ENCODE data around the gene EFNA2.
"Not testable (repeated sequence)": the region's sequence is repeated elsewhere in the genome, so short reads cannot be mapped to it uniquely, and the experiment has no call there.

EFNA2 gene

DNA sequence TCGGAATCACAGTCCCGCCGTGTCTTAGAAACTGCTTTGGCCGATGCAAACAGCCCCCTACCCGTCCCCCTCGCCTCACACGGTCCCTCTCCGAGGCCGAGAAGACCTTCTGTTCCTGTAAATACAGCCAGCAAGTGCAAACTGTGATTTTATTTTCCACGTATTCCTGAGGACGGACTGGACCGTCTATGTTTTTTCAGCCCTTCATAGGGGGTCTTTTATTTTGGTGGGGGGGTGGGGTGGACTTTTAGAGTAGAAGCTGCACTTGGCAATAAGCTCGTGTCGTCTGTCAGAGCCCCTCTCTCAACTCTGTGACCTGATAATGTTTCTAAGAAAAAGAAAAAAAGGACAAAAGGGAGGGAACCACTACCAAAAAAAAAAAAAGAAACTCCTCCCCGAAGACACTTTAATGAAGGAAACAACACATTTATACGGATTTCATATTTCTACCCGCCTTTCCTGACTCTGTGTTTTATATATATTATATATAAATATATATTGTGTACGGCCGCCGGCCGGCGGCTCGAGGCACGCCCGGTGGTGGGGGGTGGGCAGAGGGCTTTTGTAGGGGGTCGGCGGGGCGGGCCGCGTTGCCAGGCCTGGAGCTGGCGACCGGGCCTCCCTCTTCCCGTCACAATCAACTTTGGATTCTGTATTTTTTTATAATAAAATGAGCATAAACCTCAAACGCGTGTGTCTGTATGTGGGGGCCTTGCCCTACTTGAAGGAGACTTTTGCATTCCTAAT is 15.2 kb downstream of the EFNA2 start:
- DNase-seq: no peak

DNA sequence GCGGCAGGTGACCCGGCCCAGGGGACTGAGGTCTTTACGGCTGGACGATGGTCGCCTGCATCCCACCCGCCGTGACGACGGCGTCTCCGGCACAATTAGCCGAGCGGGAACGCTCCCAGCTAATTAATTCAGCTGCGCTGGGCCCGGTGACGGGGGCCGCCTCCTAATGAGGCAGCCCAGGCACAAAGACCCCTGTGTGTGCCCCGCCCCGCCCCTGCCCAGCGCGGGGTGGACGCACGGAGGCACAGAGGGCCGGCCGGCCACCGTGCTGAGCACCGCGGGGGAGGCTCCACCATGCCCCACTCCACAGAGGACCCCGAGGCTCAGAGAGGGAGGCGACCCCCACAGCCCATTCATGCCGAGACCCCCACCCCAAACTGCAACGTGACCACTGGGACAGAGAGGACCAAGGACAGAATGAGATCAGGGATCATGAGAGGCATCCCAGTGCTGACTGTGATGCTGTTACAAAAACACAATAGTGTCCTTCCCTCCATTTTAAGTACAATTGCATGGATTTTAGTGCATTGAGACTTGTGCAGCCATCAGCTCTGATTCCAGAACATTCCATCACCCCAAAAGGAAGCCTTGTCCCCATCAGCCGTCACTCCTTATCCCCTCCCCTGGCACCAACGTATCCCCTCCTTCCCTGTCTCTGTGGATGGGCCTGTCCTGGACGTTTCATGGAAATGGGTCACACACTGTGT is 17.0 kb downstream of the EFNA2 start:
- DNase-seq: no peak

DNA sequence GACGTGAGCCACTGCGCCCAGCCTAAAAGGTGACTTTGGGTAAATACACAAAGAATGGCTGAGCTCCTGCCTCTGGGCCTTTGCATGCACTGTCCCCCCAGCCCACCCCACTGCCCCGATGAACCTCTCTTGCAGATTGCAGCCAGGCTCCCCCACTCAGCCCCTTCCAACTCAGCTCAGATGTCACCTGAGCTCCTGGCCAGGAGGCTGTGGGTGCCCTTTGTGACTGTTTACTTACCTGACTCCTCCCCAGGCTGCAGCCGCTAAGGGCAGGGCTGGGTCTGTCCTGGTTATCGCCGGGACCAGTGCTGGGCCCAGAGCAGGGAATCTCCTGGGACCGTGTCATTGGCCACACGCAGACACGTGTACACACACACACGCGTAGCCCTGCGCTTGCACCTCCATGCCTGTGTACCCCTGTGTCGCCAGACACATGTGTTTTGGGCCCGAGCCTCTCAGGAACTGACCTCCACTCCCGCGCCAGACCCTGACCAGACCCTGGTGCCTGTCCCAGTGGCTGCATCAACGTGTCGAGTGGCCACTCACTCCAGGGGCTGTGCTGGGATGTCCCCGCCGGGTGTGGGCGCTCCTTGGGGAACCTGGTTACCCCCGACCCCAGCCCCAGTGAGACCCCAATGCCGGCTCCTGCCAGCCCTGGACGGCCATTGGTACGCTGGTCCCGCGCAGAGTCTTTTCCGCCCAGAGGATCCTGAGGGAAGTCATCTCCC is 18.7 kb downstream of the EFNA2 start:
- no peak for DNase-seq

DNA sequence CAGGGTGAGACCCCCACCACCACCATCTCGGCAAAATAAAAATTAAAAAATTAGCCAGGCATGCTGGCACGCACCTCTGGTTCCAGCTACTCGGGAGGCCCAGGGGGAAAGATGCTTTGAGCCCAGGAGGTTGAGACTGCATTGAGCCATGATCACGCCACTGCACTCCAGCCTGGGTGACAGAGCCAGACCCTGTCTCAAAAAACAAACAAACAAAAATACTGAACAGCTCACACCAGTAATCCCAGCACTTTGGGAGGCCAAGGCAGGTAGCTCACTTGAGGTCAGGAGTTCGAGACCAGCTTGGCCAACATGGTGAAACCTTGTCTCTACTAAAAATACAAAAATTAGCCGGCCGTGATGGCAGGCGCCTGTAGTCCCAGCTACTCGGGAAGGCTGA is 19.7 kb downstream of the EFNA2 start:
- not testable (repeated sequence) for DNase-seq

DNA sequence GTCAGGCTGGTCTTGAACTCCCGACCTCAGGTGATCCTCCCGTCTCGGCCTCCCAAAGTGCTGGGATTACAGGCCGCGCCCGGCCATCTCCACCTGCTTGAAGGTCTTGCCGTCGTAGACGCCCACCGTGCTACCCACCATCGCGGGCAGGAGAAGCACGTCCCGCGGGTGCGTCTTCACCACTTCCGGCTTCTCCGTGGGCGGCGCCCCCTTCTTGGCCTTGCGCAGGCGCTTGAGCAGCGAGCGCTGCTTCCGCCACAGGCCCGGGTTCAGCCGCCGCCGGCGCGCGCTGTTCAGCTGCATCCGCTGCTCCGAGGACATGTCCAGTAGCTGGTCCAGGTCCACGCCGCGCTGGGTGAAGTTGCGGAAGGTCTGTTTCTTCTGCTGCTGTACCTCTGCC is 21.6 kb downstream of the EFNA2 start:
- no peak for DNase-seq

DNA sequence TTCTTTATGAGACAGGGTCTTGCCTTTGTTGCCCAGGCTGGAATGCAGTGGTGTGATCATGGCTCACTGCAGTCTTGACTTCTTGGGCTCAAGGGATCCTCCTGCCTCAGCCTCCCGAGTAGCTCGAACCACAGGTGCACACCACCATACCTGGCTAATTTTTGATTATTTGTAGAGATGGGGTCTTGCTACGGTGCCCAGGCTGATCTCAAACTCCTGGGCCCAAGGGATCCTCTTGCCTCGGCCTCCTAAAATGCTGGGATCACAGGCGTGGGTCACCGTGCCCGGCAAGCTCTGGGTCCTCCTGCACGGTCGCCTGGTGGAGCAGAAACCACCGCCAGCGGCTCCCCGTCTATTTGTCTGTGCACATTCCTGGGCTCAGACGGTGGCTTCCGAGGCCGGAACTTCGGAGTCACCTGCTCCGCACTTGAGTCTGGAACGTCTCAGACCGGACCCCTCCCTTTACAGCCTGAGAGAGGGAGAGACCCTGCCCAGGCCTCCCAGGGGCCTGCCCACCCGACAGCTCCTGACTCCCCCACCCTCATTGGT is 22.2 kb downstream of the EFNA2 start:
- DNase-seq: no peak

GRCh38 chr19:1308718-1309117 is 23.0 kb downstream of the EFNA2 start:
- DNase-seq: no peak

- DNase-seq: no peak
These were observed 24.5 kb downstream of the EFNA2 start for GRCh38 chr19:1309977-1310852.

GRCh38 chr19:1310853-1311180 is 25.1 kb downstream of the EFNA2 start:
- no peak for DNase-seq

GRCh38 chr19:1311543-1312091 is 25.9 kb downstream of the EFNA2 start:
- DNase-seq: no peak

- no peak for DNase-seq
These were observed 27.4 kb downstream of the EFNA2 start for GRCh38 chr19:1312767-1313694.

- no peak for DNase-seq
These were observed 28.3 kb downstream of the EFNA2 start for GRCh38 chr19:1313695-1314613.

DNA sequence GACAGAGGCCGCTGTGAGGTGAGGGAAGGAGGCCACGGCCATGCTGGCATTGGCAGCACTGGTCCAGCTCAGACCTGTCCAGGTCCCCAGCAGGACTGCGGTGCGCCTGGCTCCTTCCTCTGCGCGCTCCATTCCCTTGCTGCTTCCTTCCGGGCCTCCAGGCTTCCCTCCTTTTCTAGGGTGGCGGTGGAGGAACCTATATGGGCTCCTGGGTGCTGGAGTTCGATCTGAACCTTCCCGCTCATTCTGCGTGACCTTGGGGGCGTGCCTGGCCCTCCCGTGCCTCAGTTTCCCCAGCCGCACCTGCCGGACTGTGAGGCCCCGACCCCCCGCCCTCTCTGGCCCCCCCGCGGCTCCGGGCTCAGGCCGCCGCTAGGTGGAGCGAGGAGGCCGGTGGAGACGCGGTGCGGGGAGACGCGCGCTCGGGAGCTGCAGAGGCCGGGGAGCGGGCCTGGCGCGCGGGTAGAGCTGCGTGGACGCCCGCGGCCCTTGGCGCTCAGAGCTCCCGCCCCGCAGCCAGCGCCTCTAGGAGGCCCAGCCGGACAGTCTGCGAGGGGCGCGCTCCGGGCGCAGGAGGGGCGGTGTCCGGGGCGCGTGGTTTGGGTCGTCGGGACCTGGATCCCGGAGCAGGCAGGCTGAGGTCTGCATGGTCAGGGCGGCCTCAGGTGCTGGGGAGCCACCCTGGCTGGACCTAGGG is 29.9 kb downstream of the EFNA2 start:
- no peak for DNase-seq

- DNase-seq: no peak
These were observed 30.8 kb downstream of the EFNA2 start for GRCh38 chr19:1316466-1316865.

DNA sequence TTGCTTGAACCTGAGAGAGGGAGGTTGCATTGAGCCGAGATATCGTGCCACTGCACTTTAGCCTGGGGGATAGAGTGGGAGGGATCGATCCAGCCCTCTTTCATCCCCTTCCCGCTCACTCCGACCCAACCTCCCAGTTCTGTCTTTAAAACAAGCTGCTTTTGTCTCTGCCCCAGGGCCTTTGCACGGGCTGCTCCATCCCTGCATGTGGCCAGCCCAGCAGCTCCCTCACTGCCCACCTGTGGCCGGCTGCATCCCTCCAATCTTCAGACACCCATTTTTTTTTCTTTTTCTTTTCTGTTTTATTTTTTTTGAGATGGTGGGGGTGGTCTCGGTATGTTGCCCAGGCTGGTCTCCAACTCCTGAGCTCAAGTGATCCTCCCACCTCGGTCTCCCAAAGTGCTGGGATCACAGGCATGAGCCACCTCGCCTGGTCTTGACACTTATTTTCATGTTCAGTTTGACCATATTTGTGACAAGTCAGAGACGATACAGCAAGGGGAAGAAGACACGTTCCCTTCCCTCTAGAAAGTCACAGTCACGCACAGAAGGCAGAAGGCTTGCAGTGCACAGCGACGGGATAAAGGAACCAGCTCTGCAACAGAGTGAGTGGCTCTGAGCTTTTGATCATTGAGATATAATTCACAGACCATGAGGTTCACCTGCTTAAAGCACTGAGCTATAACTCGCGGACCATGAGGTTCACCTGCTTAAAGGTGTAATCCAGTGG is 31.8 kb downstream of the EFNA2 start:
- DNase-seq: no peak

DNA sequence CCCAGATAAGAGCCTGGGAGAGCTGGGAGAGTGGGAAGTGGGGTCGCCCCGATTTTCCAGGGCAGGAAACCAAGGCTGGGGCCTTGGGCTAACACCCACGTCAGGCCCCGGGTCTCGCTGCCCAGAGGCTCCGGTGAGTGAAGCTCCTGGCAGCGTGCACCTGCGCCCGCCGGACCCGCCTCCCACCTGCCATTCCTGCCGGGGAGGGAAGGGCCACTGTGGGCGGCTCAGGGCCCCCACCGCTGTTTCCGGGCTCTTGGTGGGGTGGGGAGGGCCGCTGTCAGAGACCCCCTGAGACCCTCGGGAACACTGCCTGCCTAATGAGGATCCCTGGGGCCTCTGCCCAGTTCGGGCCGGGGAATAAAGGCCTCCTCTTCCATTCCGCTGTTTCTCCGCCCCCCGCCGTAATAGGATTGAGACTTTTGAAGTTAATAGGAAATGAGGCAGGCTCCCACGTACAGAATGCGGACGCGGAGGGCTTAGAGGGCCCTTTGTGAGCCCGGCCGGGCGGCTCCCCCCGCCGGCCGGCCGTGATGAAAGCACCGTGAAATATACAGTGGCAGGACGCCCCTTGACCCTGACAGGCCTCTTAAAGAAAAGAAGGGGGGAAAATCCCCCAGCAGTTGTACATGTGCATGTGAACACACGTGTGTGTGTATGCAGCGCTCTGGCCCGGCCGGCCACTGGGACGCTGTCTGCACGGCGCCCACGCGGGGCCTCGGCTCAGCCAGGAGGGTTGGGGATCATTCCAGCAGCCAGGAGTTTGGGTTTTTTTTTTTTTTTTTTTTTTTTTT is 33.2 kb downstream of the EFNA2 start:
- no peak for DNase-seq

DNA sequence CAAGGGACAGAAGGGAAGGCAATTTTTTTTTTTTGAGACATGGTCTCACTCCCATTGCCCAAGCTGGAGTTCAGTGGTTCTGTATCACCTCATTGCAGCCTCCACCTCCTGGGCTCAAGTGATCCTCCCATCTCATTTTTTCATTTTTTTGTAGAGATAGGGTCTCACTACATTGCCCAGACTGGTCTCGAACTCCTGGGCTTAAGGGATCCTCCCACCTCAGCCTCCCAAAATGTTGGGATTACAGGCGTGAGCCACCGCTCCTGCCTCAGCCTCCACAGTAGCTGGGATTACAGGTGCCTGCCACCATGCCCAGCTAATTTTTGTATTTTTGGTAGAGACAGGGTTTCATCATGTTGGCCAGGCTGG is 34.6 kb downstream of the EFNA2 start:
- not testable (repeated sequence) for DNase-seq

DNA sequence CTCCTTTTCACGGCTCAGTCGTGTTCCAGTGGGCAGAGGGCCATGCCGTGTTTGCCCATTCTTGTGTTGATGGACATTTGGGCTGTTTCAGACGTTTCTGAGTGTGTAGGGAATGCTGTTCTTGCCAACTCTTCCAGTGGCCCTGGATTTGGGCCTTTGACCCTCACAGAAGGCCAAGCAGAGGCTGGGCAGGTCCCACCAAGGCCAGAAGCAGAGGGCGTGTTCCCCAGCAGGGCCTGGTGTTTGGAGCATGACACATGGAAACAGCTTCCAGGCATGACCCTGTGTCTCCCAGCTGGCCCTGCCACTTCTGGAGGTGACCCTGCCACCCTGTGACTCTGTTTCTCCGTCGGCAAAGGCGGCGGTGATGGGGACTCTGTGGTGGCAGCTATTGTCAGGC is 35.9 kb downstream of the EFNA2 start:
- no peak for DNase-seq

Data from CD4-positive, alpha-beta T cell treated with Interleukin-4 for 4 hours (primary cell).